A673 (cell line): Measurements from ENCODE around the gene TSPAN13. TPM values are rescaled to one million over a fixed set of nuclear protein-coding genes. Genes with fewer than 3 reads are reported as not detected.

Experiments
- BruUV-seq: library from RNA; stranded (reverse); fragments of 400-500 nt; replicated peaks from 2 replicates; lab custom pipeline; 2021; lab: Mats Ljungman, UMichigan
- CTCF ChIA-PET: fragments of 300-600 bp; sonication (Branson Sonifier 250); formaldehyde crosslinking; loops from one replicate; lab custom pipeline; 2022; ENCODE audit warnings: antibody characterized with exemption; lab: Charles Lee
- POLR2A ChIA-PET: fragments of 300-600 bp; sonication (Branson Sonifier 250); formaldehyde crosslinking; loops from one replicate; lab custom pipeline; 2022; ENCODE audit warnings: antibody characterized with exemption; ENCODE audit not compliant: low non-redundant PET; lab: Charles Lee
- DNase-seq: peaks from one replicate; pipeline ENCODE4 v3.0.0-alpha.2; 2015; ENCODE audit warnings: low spot score
- H3K27ac ChIP-seq: fragments of 200-600 bp; sonication (generic); 2 replicates; pipeline ENCODE4 v1.5.1; 2016; ENCODE audit warnings: mixed run types, low read depth, mild to moderate bottlenecking, mixed read lengths, antibody characterized with exemption, low read length; ENCODE audit not compliant: poor library complexity, severe bottlenecking
- H3K27me3 ChIP-seq: fragments of 200-600 bp; sonication (generic); replicated peaks from 2 replicates; pipeline ENCODE4 v1.6.1; 2017; ENCODE audit warnings: mixed run types, low read depth, mild to moderate bottlenecking, mixed read lengths, antibody characterized with exemption, low read length; ENCODE audit not compliant: insufficient read depth, poor library complexity
- H3K36me3 ChIP-seq: fragments of 200-600 bp; sonication (generic); 2 replicates; pipeline ENCODE4 v1.6.1; 2016; ENCODE audit warnings: mixed run types, mild to moderate bottlenecking, mixed read lengths, antibody characterized with exemption, low read length; ENCODE audit not compliant: insufficient read depth, poor library complexity, severe bottlenecking
- H3K4me1 ChIP-seq: fragments of 200-600 bp; sonication (generic); 2 replicates; pipeline ENCODE4 v1.6.1; 2017; ENCODE audit warnings: mixed run types, mild to moderate bottlenecking, mixed read lengths, antibody characterized with exemption, low read length; ENCODE audit not compliant: insufficient read depth, poor library complexity, severe bottlenecking
- H3K4me3 ChIP-seq: fragments of 200-600 bp; sonication (generic); 2 replicates; pipeline ENCODE4 v1.5.1; 2016; ENCODE audit warnings: low read depth, mixed run types, mild to moderate bottlenecking, mixed read lengths, low read length; ENCODE audit not compliant: poor library complexity, severe bottlenecking
- H3K9me3 ChIP-seq: fragments of 200-600 bp; sonication (generic); 2 replicates; pipeline ENCODE4 v1.6.1; 2016; ENCODE audit warnings: mixed run types, low read depth, mild to moderate bottlenecking, mixed read lengths, antibody characterized with exemption, low read length; ENCODE audit not compliant: poor library complexity, severe bottlenecking
- CTCF ChIP-seq: fragments of 300-800, 200-600 bp; sonication (generic); conservative IDR thresholded peaks from 2 replicates; pipeline ENCODE4 v1.5.1; 2017; ENCODE audit warnings: low read depth, mild to moderate bottlenecking, antibody characterized with exemption, low read length, moderate library complexity, mixed read lengths
- EZH2 ChIP-seq: fragments of 200-600 bp; sonication (generic); IDR thresholded peaks from 2 replicates; pipeline ENCODE4 v1.6.1; 2017; ENCODE audit warnings: borderline replicate concordance, low read depth, mild to moderate bottlenecking, mixed read lengths, antibody characterized with exemption, low read length; ENCODE audit not compliant: poor library complexity, severe bottlenecking
- intact Hi-C: fragments of 100-400 bp; cut with micrococcal nuclease; formaldehyde crosslinking; loops from one replicate; pipeline ENCODE4 v1.10.0; 2022; ENCODE audit not compliant: unreplicated experiment
- total RNA-seq: library from RNA; stranded (reverse); gene quantifications from 2 replicates; pipeline ENCODE4 v1.2.3, GENCODE V29; 2021

Gene TSPAN13
- total RNA-seq, 1 experiment from 2014 or later, result 157 TPM

- intact Hi-C loops, result no loop called here
- Histone ChIP-seq H3K27ac (no peak overlapping the region), H3K36me3 (no peaks in the 10 kb centered on the region), H3K27me3 (no peaks in the 10 kb centered on the region), H3K4me1 (peaks cover 23% of the 10 kb centered on the region), H3K9me3 (no peaks in the 10 kb centered on the region), H3K4me3 (peak overlapping the region; percentile 75)
- TF ChIP-seq CTCF, result no peak
- no peak for TF ChIP-seq EZH2
- BruUV-seq, result no TSS peak
- DNase-seq, result no peak
- POLR2A ChIA-PET, result no interaction called here
- CTCF ChIA-PET, result no interaction called here
Observed at GRCh38 chr7:16755397-16755796, 1.8 kb downstream of the TSPAN13 start.

GRCh38 chr7:16758036-16758435 is 4.5 kb downstream of the TSPAN13 start:
- no peak overlapping the region for H3K27ac ChIP-seq
- peaks cover 28% of the 10 kb centered on the region for H3K4me1 ChIP-seq
- no peaks in the 10 kb centered on the region for H3K36me3 ChIP-seq
- no peaks in the 10 kb centered on the region for H3K9me3 ChIP-seq
- CTCF ChIA-PET, result no interaction called here
- H3K27me3 ChIP-seq, result no peaks in the 10 kb centered on the region
- no peak overlapping the region for H3K4me3 ChIP-seq
- DNase-seq, result no peak
- POLR2A ChIA-PET, result no interaction called here
- intact Hi-C loops, result no loop called here
- no peak for TF ChIP-seq EZH2
- TF ChIP-seq CTCF, result no peak
- no TSS peak for BruUV-seq

GRCh38 chr7:16758631-16759611 is 5.4 kb downstream of the TSPAN13 start:
- ChIA-PET CTCF (no interaction called here), POLR2A (no interaction called here)
- no peak overlapping the region for H3K27ac ChIP-seq
- no peaks in the 10 kb centered on the region for H3K36me3 ChIP-seq
- TF ChIP-seq EZH2 (no peak), CTCF (no peak)
- H3K27me3 ChIP-seq, result no peaks in the 10 kb centered on the region
- no TSS peak for BruUV-seq
- intact Hi-C loops, result no loop called here
- H3K4me1 ChIP-seq, result peaks cover 25% of the 10 kb centered on the region
- H3K4me3 ChIP-seq, result no peak overlapping the region
- DNase-seq, result no peak
- no peaks in the 10 kb centered on the region for H3K9me3 ChIP-seq
